ENCODE results near the gene XK. TPM values are rescaled to one million over a fixed set of nuclear protein-coding genes. Genes with fewer than 3 reads are reported as not detected.
A peak's percentile ranks its signal among the peaks of the same experiment; 100 is the strongest.

XK gene
- 1 to 10 TPM in 5 of 6 donors, under 1 TPM in 1; under 0.01 to 5.7 (median 1.8) TPM for total RNA-seq

GRCh38 chrX:37685381-37686359 lies at the start of gene XK:
Gene XK, plus strand, starts transcription at chrX:37685791. Its CDS starts 171 bp downstream, at chrX:37685962.
- peak within 1 kb of the TSS; percentile 1 to 75 (median 52) for H3K27ac ChIP-seq
- H3K9me3 ChIP-seq = no peaks in the 10 kb centered on the region
- WGBS, 2 donors = 40 to 41% methylated on average over 7 to 82 of the region's 100 CpGs
- TF ChIP-seq POLR2AphosphoS5 (IDR thresholded peaks at IDR 0.05) = no peak
- TF ChIP-seq POLR2A (IDR thresholded peaks at IDR 0.05) = peak in 1 of 4 donors; percentile 49
- no peak for TF ChIP-seq EP300 (IDR thresholded peaks at IDR 0.05)
- ATAC-seq (ENCODE audit: low FRiP score in 2 of 2) (peak; percentile 62 to 68), DNase-seq (peak; percentile 47 to 92)
- H3K4me3 ChIP-seq = peak within 1 kb of the TSS in 3 of 4 donors; percentile 47 to 55 (median 54)
- peaks cover 0 to 10% (median 0%) of the 10 kb centered on the region in 4 donors for H3K4me1 ChIP-seq
- H3K27me3 ChIP-seq = no peaks in the 10 kb centered on the region
- no peaks in the 10 kb centered on the region for H3K36me3 ChIP-seq

GRCh38 chrX:37638047-37638446 lies 47.5 kb upstream of the XK start:
- no peak for TF ChIP-seq POLR2A (IDR thresholded peaks at IDR 0.05)
- no peak for TF ChIP-seq CTCF (IDR thresholded peaks at IDR 0.05)
- TF ChIP-seq EP300 (IDR thresholded peaks at IDR 0.05) = no peak
- TF ChIP-seq POLR2AphosphoS5 (IDR thresholded peaks at IDR 0.05) = no peak
- no peak overlapping the region for H3K27ac ChIP-seq
- DNase-seq (no peak), ATAC-seq (ENCODE audit: low FRiP score in 2 of 2) (no peak)
- no peaks in the 10 kb centered on the region for H3K36me3 ChIP-seq
- no peak overlapping the region for H3K4me3 ChIP-seq
- H3K9me3 ChIP-seq = no peaks in the 10 kb centered on the region
- H3K4me1 ChIP-seq = no peaks in the 10 kb centered on the region
- H3K27me3 ChIP-seq = no peaks in the 10 kb centered on the region

GRCh38 chrX:37640142-37640541 lies 45.4 kb upstream of the XK start:
- no peak for DNase-seq
- 70 to 84% methylated on average over 4 to 5 of the region's 5 CpGs for WGBS, 2 donors

GRCh38 chrX:37641859-37642258 lies 43.7 kb upstream of the XK start:
- Histone ChIP-seq H3K4me1 (no peaks in the 10 kb centered on the region), H3K9me3 (no peaks in the 10 kb centered on the region), H3K36me3 (no peaks in the 10 kb centered on the region), H3K27me3 (no peaks in the 10 kb centered on the region), H3K4me3 (no peak overlapping the region), H3K27ac (no peak overlapping the region)
- TF ChIP-seq EP300 (IDR thresholded peaks at IDR 0.05) = no peak
- TF ChIP-seq POLR2A (IDR thresholded peaks at IDR 0.05) = no peak
- no peak for TF ChIP-seq CTCF (IDR thresholded peaks at IDR 0.05)
- no peak for TF ChIP-seq POLR2AphosphoS5 (IDR thresholded peaks at IDR 0.05)
- WGBS, 2 donors = 50 to 59% methylated on average over 2 to 3 of the region's 3 CpGs
- DNase-seq (no peak), ATAC-seq (ENCODE audit: low FRiP score in 2 of 2) (no peak)

More at GRCh38 chrX:37640142-37640541, 45.4 kb upstream of the XK start:
- H3K27me3 ChIP-seq = no peaks in the 10 kb centered on the region
- TF ChIP-seq POLR2AphosphoS5 (IDR thresholded peaks at IDR 0.05) = no peak
- no peak for TF ChIP-seq POLR2A (IDR thresholded peaks at IDR 0.05)
- no peak for TF ChIP-seq CTCF (IDR thresholded peaks at IDR 0.05)
- no peak for TF ChIP-seq EP300 (IDR thresholded peaks at IDR 0.05)
- H3K9me3 ChIP-seq = no peaks in the 10 kb centered on the region
- H3K36me3 ChIP-seq = no peaks in the 10 kb centered on the region
- H3K27ac ChIP-seq = no peak overlapping the region
- no peak for ATAC-seq (ENCODE audit: low FRiP score in 2 of 2)
- H3K4me3 ChIP-seq = no peak overlapping the region
- no peaks in the 10 kb centered on the region for H3K4me1 ChIP-seq

GRCh38 chrX:37644381-37645305 lies 40.9 kb upstream of the XK start:
- WGBS, 2 donors = 39 to 55% methylated on average over 5 to 6 of the region's 6 CpGs
- no peak for ATAC-seq (ENCODE audit: low FRiP score in 2 of 2)
- Histone ChIP-seq H3K9me3 (no peaks in the 10 kb centered on the region), H3K27me3 (no peaks in the 10 kb centered on the region), H3K4me3 (no peak overlapping the region), H3K4me1 (no peaks in the 10 kb centered on the region), H3K27ac (no peak overlapping the region), H3K36me3 (no peaks in the 10 kb centered on the region)
- DNase-seq = no peak
- TF ChIP-seq EP300 (IDR thresholded peaks at IDR 0.05) (no peak), CTCF (IDR thresholded peaks at IDR 0.05) (no peak), POLR2A (IDR thresholded peaks at IDR 0.05) (no peak), POLR2AphosphoS5 (IDR thresholded peaks at IDR 0.05) (no peak)
